GM19035 (cell line): ENCODE results near the gene SSBP2.
"Not testable (repeated sequence)": the region's sequence is repeated elsewhere in the genome, so short reads cannot be mapped to it uniquely, and the experiment has no call there.

ENCODE experiments used
- ATAC-seq: cut with Tn5 transposase; IDR thresholded peaks from one replicate; pipeline ENCODE4 v1.9.1; 2021; ENCODE audit not compliant: unreplicated experiment

Gene SSBP2

GRCh38 chr5:81740758-81741157, 10.1 kb downstream of the SSBP2 start:
- ATAC-seq = no peak

- no peak for ATAC-seq
Observed at GRCh38 chr5:81739291-81739690, 11.6 kb downstream of the SSBP2 start.

- no peak for ATAC-seq
Observed at GRCh38 chr5:81729276-81729675, 21.6 kb downstream of the SSBP2 start.

- no peak for ATAC-seq
Observed at GRCh38 chr5:81728301-81728700, 22.6 kb downstream of the SSBP2 start.

- ATAC-seq = no peak
Observed at GRCh38 chr5:81726297-81726696, 24.6 kb downstream of the SSBP2 start.

GRCh38 chr5:81724571-81724970, 26.3 kb downstream of the SSBP2 start:
- ATAC-seq = no peak

GRCh38 chr5:81724108-81724507, 26.8 kb downstream of the SSBP2 start:
- no peak for ATAC-seq

- ATAC-seq = no peak
Observed at GRCh38 chr5:81721049-81721448, 29.8 kb downstream of the SSBP2 start.

- no peak for ATAC-seq
Observed at GRCh38 chr5:81719743-81720345, 31.1 kb downstream of the SSBP2 start.

GRCh38 chr5:81718300-81718699, 32.6 kb downstream of the SSBP2 start:
- no peak for ATAC-seq

- no peak for ATAC-seq
Observed at GRCh38 chr5:81717860-81718259, 33.0 kb downstream of the SSBP2 start.

GRCh38 chr5:81717226-81717625, 33.7 kb downstream of the SSBP2 start:
- ATAC-seq = no peak

GRCh38 chr5:81714076-81714475, 36.8 kb downstream of the SSBP2 start:
- not testable (repeated sequence) for ATAC-seq

GRCh38 chr5:81708889-81709288, 42.0 kb downstream of the SSBP2 start:
- ATAC-seq = no peak

- no peak for ATAC-seq
Observed at GRCh38 chr5:81703840-81704239, 47.1 kb downstream of the SSBP2 start.

- no peak for ATAC-seq
Observed at GRCh38 chr5:81700166-81700565, 50.7 kb downstream of the SSBP2 start.

GRCh38 chr5:81698813-81699212, 52.1 kb downstream of the SSBP2 start:
- no peak for ATAC-seq

GRCh38 chr5:81696418-81697397, 54.2 kb downstream of the SSBP2 start:
- no peak for ATAC-seq

GRCh38 chr5:81694726-81695125, 56.2 kb downstream of the SSBP2 start:
- no peak for ATAC-seq

GRCh38 chr5:81688215-81688614, 62.7 kb downstream of the SSBP2 start:
- ATAC-seq = no peak

GRCh38 chr5:81687292-81687691, 63.6 kb downstream of the SSBP2 start:
- ATAC-seq = no peak

GRCh38 chr5:81685471-81685870, 65.4 kb downstream of the SSBP2 start:
- no peak for ATAC-seq
